Adrenal gland (tissue), 5 donors: ENCODE measurements around the gene DPP9.
"Not testable (repeated sequence)": the region's sequence is repeated elsewhere in the genome, so short reads cannot be mapped to it uniquely, and the experiment has no call there.

Experiments used
- CTCF ChIP-seq, 6 experiments: fragments of 450-650 bp in 4 of 6; fragments of 200-600 bp in 2 of 6; sonication (generic) in 1 of 6; IDR thresholded peaks; 1 replicate in 5 of 6; 2 replicates in 1 of 6; pipeline versions ENCODE4 v1.5.1 to v1.8.0; 2016 to 2021; ENCODE audit warnings: antibody characterized with exemption in 6 of 6, mild to moderate bottlenecking in 2 of 6, moderate library complexity in 1 of 6
- POLR2A ChIP-seq, 2 donors: fragments of 450-650 bp; IDR thresholded peaks; one replicate each; pipeline ENCODE4 v1.6.1; 2017; ENCODE audit warnings: antibody characterized with exemption in 2 of 2, mild to moderate bottlenecking in 2 of 2, moderate library complexity in 1 of 2
- donor health status: DM: no; HTN: no; CAD: no.

- TF ChIP-seq CTCF, POLR2A (IDR thresholded peaks at IDR 0.05): not testable (repeated sequence)
Measured at GRCh38 chr19:4715178-4715528, 8.5 kb downstream of the DPP9 start.
